Breast epithelium (tissue), 3 donors: ENCODE results near the gene CDX1.

Experiments used
- POLR2AphosphoS5 ChIP-seq, 3 donors: sonication (generic); formaldehyde crosslinking; IDR thresholded peaks; one replicate each; pipeline ENCODE4 v1.6.1; 2017; ENCODE audit warnings: antibody characterized with exemption in 3 of 3
- TF ChIP-seq, protein P1 (sequence below), 3 donors: fragments of 450-650 bp; IDR thresholded peaks; one replicate each; pipeline ENCODE4 v1.5.1; 2016 to 2017; ENCODE audit warnings: antibody characterized with exemption in 3 of 3, mild to moderate bottlenecking in 3 of 3, moderate library complexity in 3 of 3

DNA sequence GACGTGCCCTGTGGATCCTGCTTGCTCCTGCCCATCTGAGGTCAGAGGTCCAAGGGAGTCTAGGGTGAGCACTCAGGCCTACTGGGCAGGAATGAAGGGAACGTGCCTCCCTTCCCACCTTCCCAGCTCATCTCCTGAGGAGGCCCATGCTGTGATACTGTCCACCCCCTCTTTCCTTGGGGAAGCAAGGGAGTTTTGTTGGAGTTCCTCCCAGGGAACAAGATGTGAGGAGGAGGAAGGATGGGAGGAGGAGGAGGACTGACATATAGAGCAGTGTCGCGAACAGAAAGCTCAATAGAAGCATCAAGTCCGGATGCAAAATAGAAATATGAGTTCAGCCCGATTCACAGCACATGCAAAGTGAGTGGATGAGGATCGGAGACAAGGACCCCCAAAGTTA lies 64.3 kb downstream of the CDX1 start:
- TF ChIP-seq, protein P1, sequence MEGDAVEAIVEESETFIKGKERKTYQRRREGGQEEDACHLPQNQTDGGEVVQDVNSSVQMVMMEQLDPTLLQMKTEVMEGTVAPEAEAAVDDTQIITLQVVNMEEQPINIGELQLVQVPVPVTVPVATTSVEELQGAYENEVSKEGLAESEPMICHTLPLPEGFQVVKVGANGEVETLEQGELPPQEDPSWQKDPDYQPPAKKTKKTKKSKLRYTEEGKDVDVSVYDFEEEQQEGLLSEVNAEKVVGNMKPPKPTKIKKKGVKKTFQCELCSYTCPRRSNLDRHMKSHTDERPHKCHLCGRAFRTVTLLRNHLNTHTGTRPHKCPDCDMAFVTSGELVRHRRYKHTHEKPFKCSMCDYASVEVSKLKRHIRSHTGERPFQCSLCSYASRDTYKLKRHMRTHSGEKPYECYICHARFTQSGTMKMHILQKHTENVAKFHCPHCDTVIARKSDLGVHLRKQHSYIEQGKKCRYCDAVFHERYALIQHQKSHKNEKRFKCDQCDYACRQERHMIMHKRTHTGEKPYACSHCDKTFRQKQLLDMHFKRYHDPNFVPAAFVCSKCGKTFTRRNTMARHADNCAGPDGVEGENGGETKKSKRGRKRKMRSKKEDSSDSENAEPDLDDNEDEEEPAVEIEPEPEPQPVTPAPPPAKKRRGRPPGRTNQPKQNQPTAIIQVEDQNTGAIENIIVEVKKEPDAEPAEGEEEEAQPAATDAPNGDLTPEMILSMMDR (IDR thresholded peaks at IDR 0.05), result no peak
- TF ChIP-seq POLR2AphosphoS5 (IDR thresholded peaks at IDR 0.05), result no peak
